Lung (tissue), 16 donors: ENCODE results near the gene NFATC1. TPM values are rescaled to one million over a fixed set of nuclear protein-coding genes. Genes with fewer than 3 reads are reported as not detected.

ENCODE experiments used
- ATAC-seq: fragments of 200-7000 bp; cut with Tn5 transposase; one replicate; pipeline ENCODE4 v1.9.1; 2020; ENCODE audit warnings: moderate number of reproducible peaks; ENCODE audit not compliant: insufficient read depth, low FRiP score
- DNase-seq, 3 donors: peaks; one replicate each; pipeline ENCODE4 v3.0.0-alpha.2; 2013 to 2017
- H3K27ac ChIP-seq, 2 donors: one replicate each; pipeline ENCODE4 v1.5.1; 2013; ENCODE audit warnings: mild to moderate bottlenecking in 2 of 2, moderate library complexity in 2 of 2, control low read depth in 1 of 2, inconsistent platforms in 1 of 2, low read depth in 1 of 2, low read length in 1 of 2
- H3K27me3 ChIP-seq, 3 donors: one replicate each; pipeline ENCODE4 v1.5.1; 2013; ENCODE audit warnings: low read length in 2 of 3; ENCODE audit not compliant: control insufficient read depth in 3 of 3, insufficient read depth in 3 of 3
- H3K36me3 ChIP-seq, 4 donors: one replicate each; pipeline ENCODE4 v1.5.1; 2013; ENCODE audit warnings: low read length in 4 of 4, mild to moderate bottlenecking in 1 of 4, moderate library complexity in 1 of 4; ENCODE audit not compliant: control insufficient read depth in 4 of 4, insufficient read depth in 4 of 4
- H3K4me1 ChIP-seq, 5 donors: one replicate each; pipeline ENCODE4 v1.5.1; 2013; ENCODE audit warnings: low read length in 5 of 5, mild to moderate bottlenecking in 2 of 5, moderate library complexity in 1 of 5; ENCODE audit not compliant: control insufficient read depth in 5 of 5, insufficient read depth in 5 of 5
- H3K4me3 ChIP-seq: one replicate; pipeline ENCODE4 v1.5.1; 2013; ENCODE audit warnings: mild to moderate bottlenecking, control low read depth, moderate library complexity
- H3K9ac ChIP-seq, 2 donors: one replicate each; pipeline ENCODE4 v1.5.1; 2013; ENCODE audit warnings: low read length in 2 of 2, control low read depth in 1 of 2; ENCODE audit not compliant: insufficient read depth in 1 of 2
- H3K9me3 ChIP-seq, 4 donors: one replicate each; pipeline ENCODE4 v1.5.1; 2013; ENCODE audit warnings: low read length in 3 of 4, mild to moderate bottlenecking in 1 of 4, moderate library complexity in 1 of 4; ENCODE audit not compliant: control insufficient read depth in 4 of 4, insufficient read depth in 3 of 4
- WGBS, 2 donors: extraction: QIAGEN DNeasy Blood & Tissue Kit; methylation state at CpG; one replicate each; pipeline ENCODE4 v1.1.7; 2013; 5-methylcytosine and 5-hydroxymethylcytosine counted together
- long read RNA-seq, 5 donors: transcript quantifications; one replicate each; lab custom pipeline, GENCODE V29; 2026
- polyA plus RNA-seq, 2 donors: library from polyadenylated mRNA; stranded (reverse); fragments of 200-250 nt; gene quantifications; one replicate each; pipeline ENCODE4 v1.2.1, GENCODE V29; 2013
- total RNA-seq, 2 donors: library from RNA; depleted of rRNA in 1 of 2; stranded (reverse); fragments of >200 nt in 1 of 2; gene quantifications; one replicate each; pipeline ENCODE4 v1.2.1, GENCODE V29; 2014 to 2021
- TF ChIP-seq, protein P1 (sequence below): IDR thresholded peaks from 2 replicates; pipeline ENCODE4 v1.5.1; 2012; ENCODE audit warnings: mild to moderate bottlenecking; ENCODE audit errors: control extremely low read depth, extremely low read depth
- donor health status: control.
- donor health status: control.
- donor health status: Bipolar disorder and iron deficiency.
- donor health status: healthy.
- donor health status: DM: yes; HTN: yes; CAD: no.

NFATC1 gene
- total RNA-seq: 10 to 100 TPM; 14.2 to 25.5 TPM
- 10 to 100 TPM in 1 of 2 donors, 1 to 10 TPM in 1; 8.6 to 11.6 TPM for polyA plus RNA-seq
- long read RNA-seq, donor 1, full-length matches to known transcripts: 3 of 3 reads
- long read RNA-seq, donor 1, partial matches to known transcripts: 0 of 3 reads
- long read RNA-seq, donor 1, other reads (novel, unspliced or antisense): 0 of 3 reads
- long read RNA-seq, donor 2: 0 reads
- long read RNA-seq, donor 3: 0 reads
- long read RNA-seq, donor 4: 0 reads
- long read RNA-seq, donor 5: 0 reads

DNA sequence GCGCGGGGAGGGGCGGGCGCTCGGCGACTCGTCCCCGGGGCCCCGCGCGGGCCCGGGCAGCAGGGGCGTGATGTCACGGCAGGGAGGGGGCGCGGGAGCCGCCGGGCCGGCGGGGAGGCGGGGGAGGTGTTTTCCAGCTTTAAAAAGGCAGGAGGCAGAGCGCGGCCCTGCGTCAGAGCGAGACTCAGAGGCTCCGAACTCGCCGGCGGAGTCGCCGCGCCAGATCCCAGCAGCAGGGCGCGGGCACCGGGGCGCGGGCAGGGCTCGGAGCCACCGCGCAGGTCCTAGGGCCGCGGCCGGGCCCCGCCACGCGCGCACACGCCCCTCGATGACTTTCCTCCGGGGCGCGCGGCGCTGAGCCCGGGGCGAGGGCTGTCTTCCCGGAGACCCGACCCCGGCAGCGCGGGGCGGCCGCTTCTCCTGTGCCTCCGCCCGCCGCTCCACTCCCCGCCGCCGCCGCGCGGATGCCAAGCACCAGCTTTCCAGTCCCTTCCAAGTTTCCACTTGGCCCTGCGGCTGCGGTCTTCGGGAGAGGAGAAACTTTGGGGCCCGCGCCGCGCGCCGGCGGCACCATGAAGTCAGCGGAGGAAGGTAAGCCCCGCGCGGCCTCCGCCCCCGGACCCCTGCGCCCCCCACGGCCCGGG lies at the start of gene NFATC1:
Gene NFATC1 (plus strand): TSS at position 170 of the 644 bp plus-strand sequence. CDS start 295 bp downstream, at position 465.
- Histone ChIP-seq H3K27me3 (peaks cover 0 to 55% (median 44%) of the 10 kb centered on the region in 3 donors), H3K4me3 (peak within 1 kb of the TSS; percentile 49)

GRCh38 chr18:79345981-79346380 lies 49.7 kb upstream of the NFATC1 start:
- no peak overlapping the region for H3K4me3 ChIP-seq
- no peaks in the 10 kb centered on the region for H3K27me3 ChIP-seq
- TF ChIP-seq, protein P1, sequence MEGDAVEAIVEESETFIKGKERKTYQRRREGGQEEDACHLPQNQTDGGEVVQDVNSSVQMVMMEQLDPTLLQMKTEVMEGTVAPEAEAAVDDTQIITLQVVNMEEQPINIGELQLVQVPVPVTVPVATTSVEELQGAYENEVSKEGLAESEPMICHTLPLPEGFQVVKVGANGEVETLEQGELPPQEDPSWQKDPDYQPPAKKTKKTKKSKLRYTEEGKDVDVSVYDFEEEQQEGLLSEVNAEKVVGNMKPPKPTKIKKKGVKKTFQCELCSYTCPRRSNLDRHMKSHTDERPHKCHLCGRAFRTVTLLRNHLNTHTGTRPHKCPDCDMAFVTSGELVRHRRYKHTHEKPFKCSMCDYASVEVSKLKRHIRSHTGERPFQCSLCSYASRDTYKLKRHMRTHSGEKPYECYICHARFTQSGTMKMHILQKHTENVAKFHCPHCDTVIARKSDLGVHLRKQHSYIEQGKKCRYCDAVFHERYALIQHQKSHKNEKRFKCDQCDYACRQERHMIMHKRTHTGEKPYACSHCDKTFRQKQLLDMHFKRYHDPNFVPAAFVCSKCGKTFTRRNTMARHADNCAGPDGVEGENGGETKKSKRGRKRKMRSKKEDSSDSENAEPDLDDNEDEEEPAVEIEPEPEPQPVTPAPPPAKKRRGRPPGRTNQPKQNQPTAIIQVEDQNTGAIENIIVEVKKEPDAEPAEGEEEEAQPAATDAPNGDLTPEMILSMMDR: no peak
- H3K36me3 ChIP-seq: peaks cover 11 to 45% (median 29%) of the 10 kb centered on the region in 4 donors
- H3K9me3 ChIP-seq: peaks cover 0 to under 1% (median 0%) of the 10 kb centered on the region in 4 donors
- WGBS, 2 donors: 95 to 98% methylated on average over 26 of the region's 26 CpGs
- no peak for ATAC-seq
- H3K27ac ChIP-seq: no peak overlapping the region
- DNase-seq: no peak
- H3K4me1 ChIP-seq: peaks cover 0 to 2% (median 0%) of the 10 kb centered on the region in 5 donors
- no peak overlapping the region for H3K9ac ChIP-seq

More for the DNA sequence above, at the start of gene NFATC1:
- ATAC-seq: peak; percentile 16
- peak; percentile 72 to 79 (median 77) for DNase-seq
- peaks cover 0 to 14% (median 7%) of the 10 kb centered on the region in 5 donors for H3K4me1 ChIP-seq
- no peaks in the 10 kb centered on the region for H3K36me3 ChIP-seq
- WGBS, 2 donors: 1% methylated on average over 65 to 91 of the region's 91 CpGs
- peak within 1 kb of the TSS; percentile 83 to 85 for H3K27ac ChIP-seq
- TF ChIP-seq, protein P1: no peak
- H3K9ac ChIP-seq: no peak within 1 kb of the TSS
- peaks cover 0 to 2% (median 0%) of the 10 kb centered on the region in 4 donors for H3K9me3 ChIP-seq

DNA sequence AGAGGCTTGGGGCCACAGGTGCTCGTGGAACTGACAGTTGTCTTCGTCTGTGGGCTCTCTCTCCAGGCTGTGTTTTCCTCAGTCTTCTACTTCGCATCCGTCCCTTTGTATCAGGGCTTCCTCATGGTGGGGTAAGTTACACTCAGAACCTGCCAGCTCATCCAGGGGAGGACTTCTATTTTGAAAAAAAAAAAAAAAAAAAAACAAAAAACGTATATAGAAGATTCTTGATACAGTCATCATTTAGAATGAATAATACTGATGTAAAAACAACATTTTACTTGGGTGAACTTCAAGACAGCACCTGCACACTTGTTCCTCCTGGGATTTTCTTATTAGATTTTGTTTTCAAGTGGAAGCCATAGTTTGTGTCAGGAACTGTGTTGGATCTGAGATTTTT lies 47.7 kb upstream of the NFATC1 start:
- Histone ChIP-seq H3K36me3 (peaks cover 11 to 56% (median 28%) of the 10 kb centered on the region in 4 donors), H3K9me3 (no peaks in the 10 kb centered on the region), H3K4me3 (no peak overlapping the region)

More for the DNA sequence above, 47.7 kb upstream of the NFATC1 start:
- H3K4me1 ChIP-seq: peaks cover 0 to 2% (median 0%) of the 10 kb centered on the region in 5 donors
- no peak overlapping the region for H3K27ac ChIP-seq
- no peaks in the 10 kb centered on the region for H3K27me3 ChIP-seq
- DNase-seq: no peak
- ATAC-seq: no peak
- 85 to 93% methylated on average over 5 of the region's 5 CpGs for WGBS, 2 donors
- H3K9ac ChIP-seq: no peak overlapping the region
- TF ChIP-seq, protein P1: no peak
